HEK293 (cell line): ENCODE results near the gene MRPS27.

ENCODE experiments used
- CTCF ChIP-seq: fragments of 450-650 bp; formaldehyde crosslinking; IDR thresholded peaks from 2 replicates; pipeline ENCODE4 v1.5.1; 2016; ENCODE audit warnings: missing biosample characterization, missing genetic modification characterization
- INSM2 ChIP-seq: fragments of 450-650 bp; formaldehyde crosslinking; IDR thresholded peaks from 2 replicates; pipeline ENCODE4 v1.5.1; 2016; ENCODE audit warnings: missing biosample characterization, missing genetic modification characterization
- KLF10 ChIP-seq: fragments of 450-650 bp; IDR thresholded peaks from 2 replicates; pipeline ENCODE4 v1.5.1; 2018; ENCODE audit warnings: missing biosample characterization, mild to moderate bottlenecking, missing genetic modification characterization
- ZNF132 ChIP-seq: fragments of 450-650 bp; formaldehyde crosslinking; IDR thresholded peaks from 2 replicates; pipeline ENCODE4 v1.5.1; 2017; ENCODE audit warnings: missing biosample characterization, missing genetic modification characterization, borderline replicate concordance
- ZNF555 ChIP-seq: fragments of 450-650 bp; formaldehyde crosslinking; conservative IDR thresholded peaks from 2 replicates; pipeline ENCODE4 v1.5.1; 2017; ENCODE audit warnings: missing biosample characterization, mild to moderate bottlenecking, missing genetic modification characterization, inconsistent platforms
- ZNF692 ChIP-seq: fragments of 450-650 bp; formaldehyde crosslinking; IDR thresholded peaks from 2 replicates; pipeline ENCODE4 v1.5.1; 2016; ENCODE audit warnings: missing biosample characterization, missing genetic modification characterization
- ZNF792 ChIP-seq: fragments of 450-650 bp; formaldehyde crosslinking; IDR thresholded peaks from 2 replicates; pipeline ENCODE4 v1.5.1; 2016; ENCODE audit warnings: missing biosample characterization, missing genetic modification characterization
- ZNF843 ChIP-seq: fragments of 450-650 bp; formaldehyde crosslinking; IDR thresholded peaks from 2 replicates; pipeline ENCODE4 v1.5.1; 2016; ENCODE audit warnings: missing biosample characterization, missing genetic modification characterization
- ZXDB ChIP-seq: fragments of 450-650 bp; formaldehyde crosslinking; IDR thresholded peaks from 2 replicates; pipeline ENCODE4 v1.5.1; 2016; ENCODE audit warnings: missing biosample characterization, missing genetic modification characterization

DNA sequence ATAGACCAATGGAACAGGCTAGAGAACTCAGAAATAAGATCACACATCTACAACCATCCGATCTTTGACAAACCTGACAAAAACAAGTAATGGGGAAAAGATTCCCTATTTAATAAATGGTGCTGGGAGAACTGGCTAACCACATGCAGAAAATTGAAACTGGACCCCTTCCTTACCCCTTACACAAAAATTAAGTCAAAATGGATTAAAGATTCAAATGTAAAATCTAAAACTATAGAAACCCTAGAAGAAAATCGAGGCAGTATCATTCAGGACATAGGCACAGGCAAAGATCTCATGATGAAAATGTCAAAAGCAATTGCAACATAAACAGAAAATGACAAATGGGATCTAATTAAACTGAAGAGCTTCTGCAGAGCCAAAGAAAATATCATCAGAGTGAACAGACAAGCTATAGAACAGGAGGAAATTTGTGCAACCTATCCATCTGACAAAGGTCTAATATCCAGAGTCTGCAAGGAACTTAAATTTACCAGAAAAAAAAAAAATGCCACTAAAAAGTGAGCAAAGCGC is 43.8 kb downstream of the MRPS27 start:
- TF ChIP-seq CTCF (tag by site-specific recombination) (no peak), ZNF132 (tag by site-specific recombination) (no peak), ZXDB (no peak), ZNF843 (tag by site-specific recombination) (no peak), ZNF692 (tag by site-specific recombination) (no peak), INSM2 (tag by site-specific recombination) (no peak), ZNF555 (tag by site-specific recombination) (no peak), KLF10 (tag by site-specific recombination) (no peak), ZNF792 (tag by site-specific recombination) (no peak)
